GM21786 (cell line): ENCODE results near the gene TTLL10.

Source experiments
- ATAC-seq: cut with Tn5 transposase; IDR thresholded peaks from one replicate; pipeline ENCODE4 v1.9.1; 2021; ENCODE audit not compliant: unreplicated experiment

Gene TTLL10

GRCh38 chr1:1173793-1174415 lies at the start of gene TTLL10:
TSS of gene TTLL10 (plus strand) at chr1:1173880. CDS start at chr1:1179216, 5,336 bp downstream.
- ATAC-seq: no peak

GRCh38 chr1:1124508-1124785 lies 49.2 kb upstream of the TTLL10 start:
- no peak for ATAC-seq

GRCh38 chr1:1124786-1125642 lies 48.7 kb upstream of the TTLL10 start:
- no peak for ATAC-seq

DNA sequence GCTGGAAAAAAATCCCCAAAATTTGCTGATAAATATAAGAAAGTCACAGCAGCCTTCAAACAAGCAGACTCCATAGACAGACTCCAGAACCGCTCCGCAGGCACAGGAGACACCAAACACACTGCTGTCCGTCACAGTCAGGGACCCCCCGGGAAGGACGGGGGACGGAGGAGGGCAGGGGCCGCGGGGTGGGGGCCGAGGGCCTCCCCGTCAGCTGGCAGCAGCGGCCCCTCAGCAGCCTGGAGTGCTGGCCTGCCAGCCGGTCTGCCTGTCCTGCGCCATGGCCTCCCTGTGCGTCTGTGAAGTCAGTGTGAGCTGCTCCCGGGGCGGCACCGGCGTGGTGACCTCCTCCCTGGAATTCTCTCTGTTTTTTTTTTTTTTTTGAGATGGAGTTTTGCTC lies 47.7 kb upstream of the TTLL10 start:
- ATAC-seq: no peak

DNA sequence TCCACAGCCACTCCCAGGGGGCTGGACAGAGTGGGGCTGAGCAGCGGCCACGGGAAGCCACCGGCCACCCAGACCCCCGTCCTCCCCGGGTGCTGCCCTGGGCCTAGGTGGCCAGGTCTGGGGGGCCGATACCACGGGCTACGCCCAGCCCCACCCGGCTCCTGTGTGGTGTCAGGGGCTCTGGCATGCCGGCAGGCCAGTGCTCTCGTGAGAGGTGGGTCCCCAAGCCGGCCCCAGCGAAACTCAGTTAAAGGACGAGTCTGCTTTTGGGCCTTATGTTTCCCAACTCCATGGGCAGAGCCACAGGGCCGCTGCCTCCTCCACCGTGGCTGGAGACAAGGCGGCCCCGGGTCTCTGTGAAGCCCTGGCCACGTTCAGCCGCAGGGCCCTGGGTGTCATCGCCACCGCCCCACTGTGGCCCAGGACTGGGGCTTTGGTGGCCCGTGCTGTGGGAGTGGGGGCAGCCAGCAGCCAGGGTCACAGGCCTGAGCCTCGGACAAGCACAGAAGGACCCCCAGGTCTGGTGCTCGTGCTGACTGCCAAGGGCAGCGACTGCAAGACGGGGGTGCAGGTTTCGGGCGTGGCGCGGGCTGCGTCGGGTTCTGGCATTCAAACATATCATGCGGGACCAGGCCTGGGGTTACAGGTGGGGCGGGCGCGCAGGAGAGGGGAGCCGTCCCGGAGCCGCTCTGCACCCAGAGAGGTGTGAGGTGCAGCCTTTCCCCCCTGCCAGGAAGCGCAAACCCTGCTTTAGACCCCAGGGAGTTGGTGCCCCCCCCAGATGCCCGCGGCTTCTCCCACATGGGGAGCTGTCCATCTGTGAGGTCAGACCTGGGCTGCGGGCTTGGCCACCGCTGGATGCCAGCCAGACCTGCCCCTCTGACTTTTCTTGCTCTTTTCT lies 45.9 kb upstream of the TTLL10 start:
- no peak for ATAC-seq

- no peak for ATAC-seq
These were observed 45.1 kb upstream of the TTLL10 start for GRCh38 chr1:1128454-1129139.

GRCh38 chr1:1129381-1129821 lies 44.3 kb upstream of the TTLL10 start:
- no peak for ATAC-seq

DNA sequence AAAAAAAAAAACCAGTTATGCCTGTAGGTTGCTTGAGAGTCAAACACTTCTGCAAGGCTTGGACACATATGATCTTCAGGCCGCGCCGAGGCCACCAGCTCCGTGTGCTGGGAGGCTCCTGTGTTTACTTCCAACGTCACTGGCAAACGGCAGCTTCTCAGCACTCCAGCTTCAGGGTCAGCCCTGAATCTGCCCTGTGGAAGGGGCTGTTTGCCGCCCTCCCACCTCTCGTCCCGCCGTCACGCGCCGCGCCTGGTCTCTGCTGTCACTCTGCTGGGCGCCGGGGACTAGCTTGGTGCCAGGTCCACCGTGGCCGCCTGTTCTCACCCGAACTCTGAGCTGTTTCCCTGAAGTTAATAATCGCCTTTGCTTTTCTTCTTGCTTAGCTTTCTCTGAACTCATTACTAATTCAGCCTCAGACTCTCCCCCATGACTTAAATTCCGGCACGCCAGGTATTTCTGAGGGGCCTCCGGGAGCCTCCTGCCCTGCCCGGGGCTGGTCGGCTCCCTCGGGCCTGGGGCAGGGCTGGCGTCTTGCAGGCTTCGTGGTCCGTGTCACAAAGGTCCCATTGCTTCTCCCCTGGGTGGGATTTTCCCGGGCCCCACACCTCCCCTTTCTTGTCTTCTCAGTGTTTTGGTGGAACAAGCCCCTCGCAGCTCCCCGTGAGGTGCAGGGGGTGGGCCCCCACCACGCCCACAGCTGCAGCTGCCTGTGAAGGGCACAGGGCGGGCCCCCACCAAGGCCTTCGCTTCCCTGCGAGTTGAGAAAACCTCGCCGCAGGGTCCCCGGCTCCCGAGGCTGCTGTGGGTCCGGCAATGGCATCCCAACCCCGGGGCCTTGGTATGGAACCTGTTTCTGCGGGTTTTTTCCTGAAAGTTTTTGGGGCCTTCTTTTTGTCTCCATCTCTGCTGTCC lies 43.2 kb upstream of the TTLL10 start:
- ATAC-seq: no peak

GRCh38 chr1:1132042-1132950 lies 41.4 kb upstream of the TTLL10 start:
- no peak for ATAC-seq

GRCh38 chr1:1132956-1133750 lies 40.5 kb upstream of the TTLL10 start:
- ATAC-seq: no peak

GRCh38 chr1:1134300-1134970 lies 39.2 kb upstream of the TTLL10 start:
- ATAC-seq: no peak

GRCh38 chr1:1135339-1136136 lies 38.1 kb upstream of the TTLL10 start:
- no peak for ATAC-seq

DNA sequence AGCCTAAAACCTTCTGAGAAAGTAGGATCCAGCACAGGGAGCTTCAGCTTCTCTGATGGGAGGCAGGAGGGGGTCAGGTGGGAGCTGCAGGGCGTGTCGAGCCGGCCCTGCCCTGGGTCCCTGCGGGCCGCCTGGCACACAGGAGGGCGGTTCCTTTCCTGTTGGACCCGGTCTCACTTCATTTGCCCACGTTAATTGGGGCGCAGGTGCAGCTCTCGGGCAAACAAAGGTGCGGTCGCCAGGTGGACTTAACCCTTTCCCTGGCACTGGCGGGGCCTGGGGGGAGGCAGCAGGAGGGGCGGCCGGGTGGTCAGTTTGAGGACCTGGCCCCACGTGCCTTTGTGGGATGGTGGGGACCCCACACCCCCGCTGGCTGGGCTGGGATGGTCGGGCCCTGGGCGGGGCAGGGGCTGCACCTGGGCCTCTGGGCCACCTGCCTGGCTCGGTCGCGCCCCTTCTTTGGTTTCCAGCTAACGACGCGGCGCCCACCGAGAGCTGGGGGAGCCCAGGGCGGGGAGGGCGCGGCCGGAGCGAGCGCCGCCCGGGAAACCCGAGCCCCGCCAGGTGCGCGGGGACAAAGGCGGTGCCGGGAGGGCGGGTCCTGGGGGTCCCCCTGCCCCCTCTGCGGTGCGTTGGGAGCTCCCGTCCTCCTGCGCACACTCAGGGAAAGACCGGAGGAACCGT lies 37.0 kb upstream of the TTLL10 start:
- ATAC-seq: no peak

- ATAC-seq: no peak
These were observed 36.2 kb upstream of the TTLL10 start for GRCh38 chr1:1137256-1138045.

DNA sequence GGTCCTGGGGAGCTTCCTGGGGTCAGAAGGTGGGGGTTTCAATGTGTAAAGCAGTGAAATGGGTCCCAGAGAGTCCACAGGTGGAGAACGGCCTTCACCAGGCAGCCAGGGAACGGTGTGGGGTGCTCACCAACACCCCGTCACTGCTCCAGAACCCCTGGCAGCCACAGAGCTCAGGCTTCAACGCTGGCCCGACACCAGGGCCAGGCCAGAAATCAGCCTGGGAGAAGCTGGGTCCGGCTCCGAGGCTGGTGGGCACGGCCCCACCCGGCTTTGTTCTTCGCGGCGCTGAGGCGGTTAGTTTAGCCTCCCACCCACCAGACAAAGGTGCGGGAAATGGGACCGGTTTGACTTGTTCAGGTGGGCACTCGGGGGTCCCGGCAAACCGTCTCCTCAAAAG lies 33.0 kb upstream of the TTLL10 start:
- no peak for ATAC-seq
